LHCN-M2 (cell line): ENCODE data around the gene ADCY9. TPM values are rescaled to one million over a fixed set of nuclear protein-coding genes. Genes with fewer than 3 reads are reported as not detected.
"Not testable (repeated sequence)": the region's sequence is repeated elsewhere in the genome, so short reads cannot be mapped to it uniquely, and the experiment has no call there.

Experiments used
- DNase-seq: peaks from one replicate; pipeline ENCODE4 v3.0.0-alpha.2; 2012; ENCODE audit warnings: low read depth
- total RNA-seq: library from RNA; depleted of rRNA; stranded (reverse); fragments of >200 nt; gene quantifications from 2 replicates; pipeline ENCODE4 v1.2.3, GENCODE V29; 2014

Gene ADCY9
- total RNA-seq, 1 experiment from 2014 or later, result 11.7 TPM

DNA sequence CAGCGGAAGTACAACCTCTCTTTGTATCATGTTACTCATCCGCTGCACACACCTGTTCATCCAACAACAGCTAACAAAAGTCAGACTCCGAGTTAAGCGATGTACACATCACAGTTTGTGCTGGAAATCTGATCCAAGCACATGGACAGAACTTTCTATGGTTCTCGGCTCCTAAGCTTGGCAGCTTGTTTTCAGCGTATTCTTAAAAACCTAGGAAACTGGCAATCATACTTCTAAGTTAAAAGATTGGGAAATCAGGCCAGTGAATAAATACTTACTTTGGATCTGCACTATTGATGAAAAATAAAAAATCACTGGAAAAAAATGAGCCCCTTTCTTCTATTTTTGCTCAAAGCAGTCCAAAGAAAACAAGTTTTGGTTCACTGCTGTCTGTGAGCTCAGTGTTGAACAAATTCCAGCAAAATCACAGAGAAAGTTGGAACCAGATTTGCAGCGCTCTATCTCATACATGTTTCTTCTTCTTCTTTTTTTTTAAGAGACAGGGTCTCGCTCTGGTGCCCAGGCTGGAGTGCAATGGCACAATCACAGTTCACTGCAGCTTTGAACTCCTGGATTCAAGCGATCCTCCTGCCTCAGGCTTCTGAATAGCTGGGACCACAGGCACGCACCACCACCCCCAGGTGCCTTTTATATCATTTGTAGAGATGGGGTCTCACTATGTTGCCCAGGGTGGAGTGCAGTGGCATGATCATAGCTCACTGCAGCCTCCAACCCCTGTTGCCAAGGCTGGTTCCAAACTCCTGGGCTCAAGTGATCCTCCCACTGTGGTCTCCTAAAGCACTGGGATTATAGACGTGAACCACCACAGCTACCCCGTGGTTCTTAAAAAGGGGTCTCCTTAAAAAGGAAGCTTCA, 164.1 kb downstream of the ADCY9 start:
- peak; percentile 86 for DNase-seq

DNA sequence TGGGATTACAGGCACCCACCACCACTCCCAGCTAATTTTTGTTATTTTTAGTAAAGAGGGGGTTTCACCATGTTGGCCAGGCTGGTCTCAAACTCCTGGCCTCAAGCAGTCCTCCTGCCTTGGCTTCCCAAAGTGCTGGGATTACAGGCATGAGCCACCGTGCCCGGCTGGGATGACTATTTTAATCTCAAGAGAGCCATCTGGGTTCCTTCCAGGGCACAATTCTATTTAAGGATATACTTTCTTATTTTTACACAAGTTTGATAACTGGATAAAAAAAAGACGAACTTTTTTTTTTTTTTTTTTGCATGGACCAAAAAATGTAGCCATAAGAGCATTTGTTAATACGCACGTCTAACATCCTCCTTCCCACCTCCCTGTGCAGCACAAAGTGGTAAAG, 164.9 kb downstream of the ADCY9 start:
- DNase-seq, result not testable (repeated sequence)

DNA sequence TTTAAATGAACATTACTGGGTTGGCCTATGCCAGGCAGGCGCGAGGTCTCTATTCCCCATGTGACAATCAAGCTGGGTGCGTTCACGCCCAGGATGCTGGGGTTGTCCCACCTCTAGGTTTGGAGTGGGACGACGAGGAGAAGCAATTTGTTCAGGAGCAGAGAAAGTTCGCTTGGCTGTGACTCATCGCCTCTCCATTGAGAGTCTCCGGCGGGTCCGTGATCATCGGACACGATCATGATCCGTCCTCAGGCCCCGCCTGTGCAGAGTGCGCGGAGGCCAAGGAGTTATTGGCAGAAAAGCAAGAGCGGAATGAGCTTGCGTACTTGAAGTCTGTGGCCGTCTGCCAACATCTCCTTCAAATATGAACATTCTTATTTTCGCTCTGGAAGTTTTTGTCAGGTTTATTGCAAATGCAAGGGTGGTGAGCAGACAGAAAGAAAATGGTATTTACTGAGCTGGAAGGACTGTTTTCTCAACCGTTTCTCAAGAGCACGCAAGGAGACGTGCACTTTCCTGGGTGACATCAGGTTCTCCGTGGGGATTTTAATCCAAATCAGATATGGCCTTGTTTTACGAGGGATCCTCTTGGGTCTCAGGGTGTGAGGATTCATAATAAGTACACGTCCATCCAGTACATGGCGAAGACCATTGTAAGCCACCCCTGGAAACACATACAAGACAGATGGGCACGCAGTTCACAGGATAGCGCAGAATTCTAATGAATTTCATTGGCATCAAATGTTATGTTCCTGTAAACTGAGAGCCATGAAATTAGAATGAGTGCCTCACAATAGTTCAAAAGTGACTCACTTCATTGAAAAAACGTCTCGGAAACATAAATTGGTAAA, 165.7 kb downstream of the ADCY9 start:
- peak; percentile 93 for DNase-seq

DNA sequence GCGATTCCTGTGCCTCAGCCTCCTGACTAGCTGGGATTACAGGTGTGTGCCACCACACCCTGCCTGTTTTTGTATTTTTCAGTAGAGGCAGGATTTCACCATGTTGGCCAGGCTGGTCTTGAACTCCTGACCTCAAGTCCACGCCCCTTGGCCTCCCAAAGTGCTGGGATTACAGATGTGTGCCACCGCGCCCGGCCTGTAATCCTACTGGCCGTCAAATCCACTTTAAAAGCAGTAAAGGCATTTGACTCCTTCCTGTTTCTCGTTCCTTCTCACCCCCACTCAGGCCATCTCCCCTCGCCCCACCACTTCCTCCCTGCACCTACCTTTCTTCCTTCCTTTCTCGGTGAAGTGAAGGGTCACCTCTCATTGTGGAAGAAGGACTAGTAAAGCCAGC, 166.3 kb downstream of the ADCY9 start:
- DNase-seq, result no peak

DNA sequence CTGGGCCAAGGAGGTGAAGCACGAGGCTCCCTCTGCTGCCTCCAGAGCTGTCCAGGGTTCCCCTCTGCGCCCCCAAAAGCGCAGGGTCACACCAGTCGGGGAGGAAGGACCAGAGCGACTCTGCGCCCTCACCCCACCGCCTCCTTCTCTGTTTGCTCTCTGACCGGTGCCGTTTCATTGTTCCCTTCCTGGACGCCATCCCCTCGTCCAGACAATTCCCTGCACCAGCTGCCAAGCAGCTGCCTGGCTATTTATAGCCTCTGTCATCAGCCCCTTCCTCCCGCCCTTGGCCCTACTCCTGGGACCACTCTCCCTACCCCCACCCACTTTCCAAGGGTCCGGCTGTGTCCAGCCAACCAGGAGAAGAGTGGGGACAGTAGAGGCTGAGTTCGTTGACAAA, 167.0 kb downstream of the ADCY9 start:
- DNase-seq, result peak; percentile 47

DNA sequence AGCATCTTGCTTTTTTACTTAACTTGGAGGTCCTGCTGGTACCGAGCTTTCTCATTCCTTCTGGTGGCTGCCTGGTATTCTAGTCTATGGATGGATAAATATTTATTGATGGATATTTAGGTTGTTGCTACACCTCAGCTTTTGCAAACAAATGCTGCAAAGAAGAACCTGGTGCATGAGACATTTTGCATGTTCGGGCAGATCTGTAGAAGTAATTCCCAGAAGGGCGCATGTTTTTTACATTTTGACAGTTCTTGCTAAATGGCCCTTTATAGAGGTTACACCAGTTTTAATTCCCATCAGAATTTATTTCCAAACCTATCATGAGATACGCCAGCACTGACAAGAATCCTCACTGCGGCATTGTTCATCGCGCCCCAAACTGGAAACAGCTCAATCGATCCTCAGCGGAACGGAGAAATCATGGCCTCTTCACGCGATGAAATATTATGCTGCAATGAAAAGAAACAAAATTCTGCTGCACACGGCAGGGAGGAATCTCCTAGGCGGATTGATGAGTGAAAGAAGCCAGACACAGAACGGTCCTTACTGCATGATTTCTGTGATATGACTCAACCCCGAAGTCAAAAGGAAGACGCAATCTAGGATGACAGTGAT, 167.8 kb downstream of the ADCY9 start:
- DNase-seq, result no peak

DNA sequence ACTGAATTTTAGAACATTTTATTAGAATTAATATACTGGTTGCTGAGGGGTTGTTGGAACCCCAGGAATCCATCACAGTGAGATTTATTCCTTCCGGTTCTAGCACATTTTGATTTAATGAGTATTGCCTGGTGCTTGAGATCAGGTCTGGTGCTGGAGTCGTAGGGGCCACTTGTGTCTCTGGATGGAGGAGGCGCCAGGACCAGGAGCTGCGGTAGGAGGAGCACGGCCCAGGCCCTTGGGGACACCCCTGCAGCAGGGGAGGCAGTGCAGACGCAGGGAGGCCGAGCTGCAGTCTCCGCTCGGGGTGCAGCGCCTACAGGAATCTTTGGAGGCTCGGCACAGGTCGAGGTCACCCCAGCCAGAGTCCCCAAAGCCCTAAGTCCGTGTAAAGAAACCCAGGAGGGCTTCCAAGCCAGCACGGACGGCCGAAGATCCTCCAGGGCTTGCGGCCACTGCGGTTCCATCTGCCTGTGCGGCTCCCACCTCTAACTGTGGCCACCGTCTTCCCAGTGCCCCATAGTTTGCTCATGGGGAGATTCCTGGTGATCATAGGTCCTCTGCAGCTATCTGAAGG, 169.6 kb downstream of the ADCY9 start:
- DNase-seq, result no peak

DNA sequence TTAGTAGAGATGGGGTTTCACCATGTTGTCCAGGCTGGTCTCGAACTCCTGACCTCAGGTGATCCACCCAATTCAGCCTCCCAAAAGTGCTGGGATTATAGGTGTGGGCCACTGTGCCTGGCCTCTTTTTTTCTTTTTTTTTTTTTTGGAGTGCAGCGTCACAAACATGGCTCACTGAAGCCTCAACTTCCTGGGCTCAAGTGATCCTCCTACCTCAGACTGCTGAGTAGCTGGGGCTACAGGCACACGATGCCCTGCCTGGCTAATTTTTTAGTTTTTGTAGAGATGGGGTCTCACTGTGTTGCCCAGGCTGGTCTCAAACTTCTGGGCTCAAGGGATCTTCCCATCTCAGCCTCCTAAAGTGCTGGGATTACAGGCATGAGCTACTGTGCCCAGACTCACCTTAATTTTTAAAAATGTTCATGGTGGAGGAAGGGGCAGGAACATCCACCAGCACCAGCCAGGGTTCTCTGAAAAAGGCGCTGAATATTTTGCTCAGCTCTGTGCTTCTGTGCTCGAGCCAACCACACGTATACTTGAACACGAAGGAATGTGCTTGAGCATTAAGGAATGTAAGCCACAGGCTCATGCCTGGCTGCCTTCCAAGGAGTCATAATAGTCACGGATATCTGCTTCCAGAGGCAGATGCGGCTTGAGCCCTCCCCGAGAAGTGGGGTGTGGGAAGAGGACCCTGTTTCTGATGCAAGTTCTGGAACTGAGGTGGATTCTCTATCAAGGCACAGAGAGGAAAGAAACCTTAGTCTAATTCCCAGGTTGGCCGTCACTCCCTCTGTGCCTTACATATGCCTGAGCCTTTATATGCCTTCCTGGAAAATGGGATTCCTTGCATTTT, 170.3 kb downstream of the ADCY9 start:
- peak; percentile 98 for DNase-seq

DNA sequence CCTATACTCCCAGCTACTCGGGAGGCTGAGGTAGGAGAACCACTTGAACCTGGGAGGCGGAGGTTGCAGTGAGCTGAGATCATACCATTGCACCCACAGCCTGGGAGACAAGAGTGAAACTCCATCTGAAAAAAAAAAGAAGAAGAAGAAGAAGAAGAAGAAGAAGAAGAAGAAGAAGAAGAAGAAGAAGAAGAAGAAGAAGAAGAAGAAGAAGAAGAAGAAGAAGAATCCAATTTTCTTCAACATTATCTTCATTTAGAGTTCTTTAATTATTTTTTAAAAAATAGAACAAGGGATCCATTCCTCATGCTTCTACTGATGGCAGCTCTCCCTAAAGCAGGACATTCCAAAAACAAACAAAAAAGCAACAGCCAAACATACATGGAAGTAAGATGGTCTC, 171.8 kb downstream of the ADCY9 start:
- not testable (repeated sequence) for DNase-seq

DNA sequence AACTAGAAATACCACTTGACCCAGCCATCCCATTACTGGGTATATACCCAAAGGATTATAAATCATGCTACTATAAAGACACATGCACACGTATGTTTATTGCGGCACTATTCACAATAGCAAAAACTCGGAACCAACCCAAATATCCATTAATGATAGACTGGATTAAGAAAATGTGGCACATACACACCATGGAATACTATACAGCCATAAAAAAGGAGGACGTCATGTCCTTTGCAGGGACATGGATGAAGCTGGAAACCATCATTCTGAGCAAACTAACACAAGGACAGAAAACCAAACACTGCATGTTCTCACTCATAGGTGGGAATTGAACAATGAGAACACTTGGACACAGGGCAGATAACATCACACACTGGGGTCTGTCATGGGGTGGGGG, 174.1 kb downstream of the ADCY9 start:
- not testable (repeated sequence) for DNase-seq

DNA sequence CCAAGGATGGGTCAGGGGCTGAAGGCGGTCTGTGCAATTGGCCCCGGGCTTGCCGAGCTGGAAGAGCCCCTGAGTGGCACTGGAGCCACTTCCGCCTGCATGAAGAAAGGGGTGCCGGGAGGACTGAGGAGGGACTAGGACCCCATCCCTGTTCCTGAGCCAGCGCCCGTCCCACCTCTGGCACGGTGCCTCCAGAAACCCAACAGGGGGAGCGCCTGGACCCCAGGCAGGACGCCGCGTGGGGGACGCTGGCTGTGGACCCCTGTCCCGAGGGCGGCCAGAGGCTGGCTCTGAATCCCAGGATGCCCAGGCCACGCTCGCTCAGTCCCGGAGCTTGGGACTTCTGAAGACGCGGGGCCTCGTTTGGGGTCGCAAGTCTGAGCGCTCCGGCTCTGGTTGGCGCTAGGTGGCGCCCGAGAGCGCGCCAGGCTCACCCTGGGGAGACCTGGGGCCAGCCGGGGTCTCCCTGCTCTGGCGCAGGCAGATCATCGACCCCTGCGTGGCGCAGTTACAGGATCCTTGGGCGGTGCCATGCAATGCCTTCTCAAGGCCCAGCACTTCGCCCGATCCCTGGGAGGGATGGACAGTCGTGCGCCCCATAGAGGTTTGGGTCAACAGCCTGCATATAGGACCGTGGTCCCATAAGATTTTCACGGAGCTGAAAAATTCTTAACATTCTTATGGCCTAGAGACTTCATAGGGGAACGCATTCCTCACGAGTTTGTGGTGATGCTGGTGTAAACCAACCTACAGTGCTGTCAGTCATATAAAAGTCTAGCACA, 177.2 kb downstream of the ADCY9 start:
- peak; percentile 82 for DNase-seq

DNA sequence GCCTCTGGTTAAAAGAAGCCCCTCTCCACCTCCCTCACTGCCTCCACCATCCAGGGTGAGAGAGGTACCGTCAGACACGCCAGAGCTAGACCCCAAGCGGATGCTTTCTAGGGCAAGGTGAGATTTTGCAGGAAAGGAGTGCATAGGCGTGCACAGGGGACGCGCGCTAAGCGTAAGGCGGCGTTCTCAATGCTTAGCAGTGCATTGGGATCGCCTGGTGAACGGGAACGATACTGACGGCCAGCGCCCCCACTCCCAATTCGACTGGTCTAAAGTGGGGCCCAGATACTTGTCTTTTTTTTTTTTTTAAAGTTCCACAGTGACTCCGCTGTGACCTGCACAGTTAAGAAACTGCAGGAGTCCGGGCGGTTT, 177.8 kb downstream of the ADCY9 start:
- DNase-seq, result no peak

DNA sequence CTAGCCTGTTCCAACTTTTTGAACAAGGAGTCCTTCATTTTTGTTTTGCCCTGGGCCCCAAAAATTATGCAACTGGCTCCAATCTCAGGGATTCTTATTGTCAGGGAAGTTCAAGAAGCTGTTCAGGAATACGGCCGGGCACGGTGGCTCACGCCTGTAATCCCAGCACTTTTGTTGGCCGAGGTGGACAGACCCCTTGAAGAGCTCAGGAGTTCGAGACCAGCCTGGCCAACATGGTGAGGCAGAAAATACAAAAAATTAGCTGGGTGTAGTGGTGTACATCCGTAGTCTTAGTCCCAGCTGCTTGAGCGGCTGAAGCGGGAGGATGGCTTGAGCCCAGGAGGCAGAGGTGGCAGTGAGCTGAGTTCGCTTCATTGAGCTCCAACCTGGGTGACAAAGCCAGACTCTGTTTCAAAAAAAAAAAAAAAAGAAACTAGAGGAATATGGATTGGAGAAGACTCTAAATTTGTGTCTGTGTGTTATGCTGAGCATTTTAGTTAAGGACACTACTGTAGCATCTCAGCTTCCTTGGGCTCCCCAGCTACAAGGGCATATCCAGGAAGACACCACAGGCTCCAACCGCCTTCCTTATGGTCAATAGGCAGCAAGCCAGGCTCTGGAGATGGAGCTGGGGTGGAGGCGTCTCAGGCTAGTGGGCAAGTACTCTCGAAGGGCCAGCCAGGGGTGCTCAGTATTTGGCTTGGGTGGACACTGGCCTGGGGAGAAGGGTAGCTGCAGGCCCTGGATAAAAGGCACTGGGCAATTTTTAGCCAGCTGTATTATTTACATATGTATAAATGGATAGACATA, 179.0 kb downstream of the ADCY9 start:
- DNase-seq, result no peak

DNA sequence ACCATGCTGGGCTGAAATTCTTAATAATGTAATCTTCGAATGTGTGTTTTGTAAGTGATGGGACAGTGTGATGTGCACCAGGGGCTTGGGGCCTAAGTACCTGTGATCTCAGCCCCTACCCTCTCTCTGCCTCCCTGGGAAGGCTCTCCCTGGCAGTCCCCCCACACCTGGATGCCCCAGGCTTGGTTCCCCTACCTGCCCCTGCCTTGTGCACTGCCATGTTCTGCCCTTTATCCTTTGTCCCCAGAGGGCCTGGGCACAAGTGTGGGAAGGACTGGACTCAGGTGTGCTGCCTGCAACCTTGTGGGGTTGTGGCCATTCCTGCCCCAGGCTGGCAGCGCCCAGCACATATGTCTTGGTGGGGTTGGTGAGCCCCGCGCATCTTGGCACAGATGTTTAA, 180.3 kb downstream of the ADCY9 start:
- DNase-seq, result no peak

DNA sequence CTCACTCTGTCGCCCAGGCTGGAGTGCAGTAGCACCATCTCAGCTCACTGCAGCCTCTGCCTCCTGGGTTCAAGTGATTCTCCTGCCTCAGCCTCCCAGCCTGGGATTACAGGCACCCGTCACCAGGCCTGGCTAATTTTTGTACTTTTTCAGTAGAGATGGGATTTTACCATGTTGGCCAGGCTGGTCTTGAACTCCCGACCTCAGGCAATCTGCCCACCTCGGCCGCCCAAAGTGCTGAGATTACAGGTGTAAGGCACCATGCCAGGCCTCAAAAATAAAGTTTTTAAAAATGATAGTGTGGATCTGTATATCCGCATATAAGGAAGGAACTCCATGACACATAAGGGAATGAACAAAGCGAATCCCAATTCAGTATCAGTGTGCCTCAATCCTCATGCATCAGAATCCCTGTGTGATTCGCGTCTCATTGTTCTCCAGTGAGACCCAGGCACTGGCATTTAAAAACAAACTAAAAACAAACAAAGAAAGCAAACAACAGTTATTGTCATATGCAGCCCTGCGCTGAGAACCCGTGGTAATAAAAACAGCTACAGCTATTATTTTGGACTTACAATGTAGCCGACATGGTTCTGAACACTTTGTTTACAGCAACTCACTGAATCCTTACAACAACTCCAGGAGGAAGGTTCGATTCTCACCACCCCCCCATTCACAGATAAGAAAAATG, 181.6 kb downstream of the ADCY9 start:
- DNase-seq, result no peak

DNA sequence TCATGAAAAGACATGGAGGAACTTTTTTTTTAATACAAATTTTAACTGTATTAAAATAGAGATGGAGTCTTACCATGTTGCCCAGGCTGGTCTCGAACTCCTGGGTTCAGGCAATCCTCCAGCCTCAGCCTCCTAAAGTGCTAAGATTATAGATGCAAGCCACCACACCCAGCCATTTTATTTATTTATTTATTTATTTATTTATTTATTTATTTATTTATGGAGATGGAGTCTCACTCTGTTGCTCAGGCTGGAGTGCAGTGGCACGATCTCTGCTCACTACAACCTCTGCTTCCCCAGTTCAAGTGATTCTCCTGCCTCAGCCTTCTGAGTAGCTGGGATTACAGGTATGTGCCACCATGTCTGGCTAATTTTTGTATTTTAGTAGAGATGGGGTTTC, 189.1 kb downstream of the ADCY9 start:
- not testable (repeated sequence) for DNase-seq

DNA sequence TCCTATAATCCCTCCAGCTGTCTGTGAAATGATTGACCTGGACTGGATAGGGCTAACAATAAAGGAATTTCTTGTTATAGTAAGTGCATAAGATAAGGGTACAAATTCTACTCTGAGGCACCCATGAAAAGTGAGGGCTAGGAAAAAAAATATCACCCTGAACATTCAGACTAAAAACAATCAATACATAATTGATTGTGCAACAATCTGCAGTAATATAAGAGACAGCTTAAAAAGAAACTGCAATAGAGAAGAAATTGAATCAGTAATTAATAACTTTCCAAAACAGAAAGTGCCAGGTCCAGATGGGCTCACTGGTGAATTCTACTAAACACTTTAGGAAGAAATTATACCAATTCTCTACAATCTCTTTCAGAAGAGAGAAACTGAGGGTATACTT, 191.5 kb downstream of the ADCY9 start:
- DNase-seq, result no peak

DNA sequence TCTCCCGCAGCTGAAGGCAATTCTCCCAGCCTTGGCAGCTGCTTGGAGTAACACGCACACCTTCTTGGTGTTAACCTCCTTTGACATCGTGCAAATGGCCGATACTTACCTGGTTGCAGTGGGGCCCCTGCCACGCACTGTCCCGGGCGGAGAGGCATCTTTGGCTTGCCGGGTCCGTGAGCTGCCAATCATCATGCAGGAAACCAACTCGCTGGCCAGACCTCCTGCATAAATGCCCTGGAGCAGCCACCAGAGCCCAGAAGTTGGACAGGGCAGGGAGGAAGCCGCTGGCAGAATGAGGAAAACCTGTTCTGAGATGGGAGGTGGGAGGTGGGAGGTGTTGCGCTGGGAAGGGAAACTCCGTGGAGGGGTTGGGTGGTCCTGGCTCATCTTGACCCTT, 194.0 kb downstream of the ADCY9 start:
- DNase-seq, result no peak

DNA sequence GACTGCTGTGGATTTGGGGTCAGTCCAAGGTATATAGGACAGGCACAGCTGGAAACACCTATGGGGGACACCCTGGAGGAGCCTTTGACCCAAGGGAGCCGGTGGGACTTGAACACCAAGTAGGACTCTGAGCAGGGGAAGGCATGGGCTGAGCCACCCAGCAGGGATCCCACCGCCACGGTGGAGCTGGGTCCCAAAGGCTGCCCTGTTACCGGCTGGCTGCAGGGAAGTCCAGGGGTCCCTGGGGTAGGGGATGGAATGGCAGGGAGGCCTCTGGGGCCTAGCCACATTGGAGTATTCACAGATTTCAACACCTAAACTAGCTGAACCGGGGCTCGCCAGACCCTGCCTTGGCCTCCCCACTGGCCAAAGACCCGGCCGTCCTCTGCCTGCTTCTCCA, 196.0 kb downstream of the ADCY9 start:
- DNase-seq, result no peak
